K562 (cell line): ENCODE measurements around the gene UPF2. TPM values are rescaled to one million over a fixed set of nuclear protein-coding genes. Genes with fewer than 3 reads are reported as not detected.

Experiments
- ETV6 ChIP-seq, 3 experiments: fragments of 150-350 bp in 1 of 3; sonication (generic) in 1 of 3; formaldehyde crosslinking in 1 of 3; IDR thresholded peaks; 2 replicates each; pipeline versions ENCODE4 v1.6.1 to v1.8.0; 2014 to 2022; ENCODE audit warnings: borderline replicate concordance in 2 of 3, low read depth in 2 of 3, antibody characterized with exemption in 1 of 3, low read length in 1 of 3, mild to moderate bottlenecking in 1 of 3, missing genetic modification reagents in 1 of 3
- HLTF ChIP-seq: fragments of 450-650 bp; IDR thresholded peaks from 2 replicates; pipeline ENCODE4 v1.6.1; 2016
- RREB1 ChIP-seq: fragments of 250-450 bp; sonication (Bioruptor Pico); IDR thresholded peaks from 2 replicates; pipeline ENCODE4 v1.4.0; 2020
- ZNF318 ChIP-seq, 2 experiments: fragments of 450-650 bp; IDR thresholded peaks; 2 replicates each; pipeline ENCODE4 v1.6.1; 2016; ENCODE audit warnings: mild to moderate bottlenecking in 2 of 2, borderline replicate concordance in 1 of 2, low read depth in 1 of 2, moderate library complexity in 1 of 2
- polyA plus RNA-seq, 8 experiments: library from polyadenylated mRNA; depleted of rRNA in 4 of 8; stranded (reverse) in 5 of 8; unstranded in 3 of 8; fragments of >200 nt; fragmentation: Nextera tagmentation in 2 of 8; fragmentation: Illumina TruSeq in 1 of 8; extraction: Ambion mirVana in 2 of 8; extraction: Trizol in 1 of 8; gene quantifications; 2 replicates each; pipeline versions ENCODE4 v1.2.1 to v1.2.3, GENCODE V29; 2011 to 2014; ENCODE audit warnings: inconsistent platforms in 1 of 8, missing spikeins in 1 of 8
- total RNA-seq, 7 experiments: library from RNA; depleted of rRNA in 6 of 7; stranded (reverse); fragments of >200 nt in 6 of 7; fragmentation: Illumina TruSeq in 2 of 7; extraction: Trizol in 2 of 7; gene quantifications; 2 replicates each; pipeline versions ENCODE4 v1.2.1 to v1.2.3, GENCODE V29; 2011 to 2021; ENCODE audit warnings: low replicate concordance in 1 of 7

Gene UPF2
- total and polyA plus RNA-seq, 9 of the 15 experiments (the other 6 are each of a cell fraction or from before 2014, with no cell fraction given): 13.9 to 37.7 (median 23.7) TPM

DNA sequence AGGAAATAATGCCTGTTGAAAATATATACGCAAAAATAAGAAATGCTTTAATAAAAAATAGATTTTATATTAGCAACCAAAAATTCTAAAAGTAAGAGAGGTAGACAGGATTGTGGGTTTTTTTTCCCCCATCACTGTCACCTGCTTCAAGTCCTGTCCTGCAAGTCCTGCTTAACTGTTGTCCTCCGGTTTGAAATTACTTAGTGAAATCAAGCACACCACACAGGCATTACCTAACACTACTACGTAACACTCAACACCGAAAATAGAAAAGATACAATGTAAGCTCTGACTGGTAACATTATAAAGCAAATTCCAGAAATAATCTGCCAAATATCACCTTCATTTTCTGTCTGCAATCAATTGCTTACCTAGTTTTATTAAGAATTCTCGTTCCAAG is 90.9 kb downstream of the UPF2 start (continued):
- TF ChIP-seq RREB1 (CRISPR knock-in tag) (no peak), HLTF (no peak), ETV6 (IDR thresholded peaks at IDR 0.05; ENCODE audit: borderline replicate concordance in 1 of 2, low read depth in 2 of 2, low read length in 1 of 2) (no peak), ETV6 (CRISPR knock-in tag; IDR thresholded peaks at IDR 0.05; ENCODE audit: borderline replicate concordance) (no peak), ZNF318 (IDR thresholded peaks at IDR 0.05; ENCODE audit: borderline replicate concordance in 1 of 2, low read depth in 1 of 2) (no peak)
